Measurements from ENCODE around the gene PRR20C.
"Not testable (repeated sequence)": the region's sequence is repeated elsewhere in the genome, so short reads cannot be mapped to it uniquely, and the experiment has no call there.

PRR20C gene

DNA sequence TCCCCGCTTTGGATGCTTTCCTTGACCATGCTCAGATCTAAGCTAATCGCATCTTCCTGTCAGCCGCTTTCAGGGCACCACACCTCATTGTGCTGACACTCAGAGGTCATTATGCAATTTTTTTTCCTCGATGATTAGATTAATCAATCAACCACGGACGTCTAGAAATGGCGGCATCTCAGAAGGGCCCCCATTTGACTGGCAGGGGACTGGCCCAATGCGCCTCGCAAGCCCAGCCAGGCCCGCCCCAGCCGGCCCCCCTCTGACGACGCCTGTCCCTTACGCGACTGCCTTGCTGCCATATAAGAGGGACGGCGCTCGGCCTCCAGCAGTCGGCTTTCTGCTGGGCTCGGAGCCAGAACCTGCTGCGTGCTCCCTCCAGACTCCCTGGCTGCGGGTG is at the start of gene PRR20C:
Gene PRR20C, plus strand, starts transcription at position 301 of the 400 bp plus-strand sequence. CDS start 387 bp downstream, outside the sequence.
- not testable (repeated sequence) for DNase-seq (ENCODE audit: low read depth)

DNA sequence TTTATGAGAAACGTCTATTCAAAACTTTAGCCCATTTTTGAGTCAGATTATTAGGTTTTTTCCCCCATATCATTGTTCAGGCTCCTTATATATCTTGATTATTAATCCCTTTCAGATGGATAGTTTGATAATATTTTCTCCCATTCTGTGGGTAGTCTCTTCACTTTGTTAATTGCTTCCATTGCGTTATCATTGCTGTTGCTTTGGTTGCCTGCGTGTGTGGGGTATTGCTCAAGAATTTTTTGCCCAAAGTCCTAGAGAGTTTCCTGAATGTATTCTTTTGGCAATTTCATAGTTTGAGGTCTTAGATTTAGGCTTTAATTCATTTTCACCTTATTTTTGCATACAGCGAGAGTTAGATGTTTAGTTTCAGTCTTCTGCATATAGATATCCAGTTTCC is 38.9 kb upstream of the PRR20C start:
- no peak for DNase-seq (ENCODE audit: low read depth)

DNA sequence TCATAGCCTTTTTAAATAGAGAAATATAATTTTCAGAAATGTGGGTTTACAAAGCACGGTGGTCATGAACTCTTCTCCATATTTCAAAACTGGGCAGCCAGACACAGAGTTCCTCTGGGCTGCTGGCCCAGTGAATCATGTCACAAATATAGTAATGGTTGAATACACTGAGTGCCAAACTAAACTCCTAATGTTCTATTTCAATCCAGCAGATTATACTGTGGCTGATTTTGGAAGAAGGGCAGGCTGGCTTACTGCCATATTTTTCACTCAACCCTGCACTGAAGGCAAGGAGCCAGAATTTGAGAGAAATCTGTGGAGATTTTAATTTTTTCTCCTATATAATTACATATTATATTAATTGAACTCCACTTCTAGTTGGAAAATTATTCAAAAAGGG is 30.2 kb upstream of the PRR20C start:
- DNase-seq (ENCODE audit: low read depth): peak; percentile 12

DNA sequence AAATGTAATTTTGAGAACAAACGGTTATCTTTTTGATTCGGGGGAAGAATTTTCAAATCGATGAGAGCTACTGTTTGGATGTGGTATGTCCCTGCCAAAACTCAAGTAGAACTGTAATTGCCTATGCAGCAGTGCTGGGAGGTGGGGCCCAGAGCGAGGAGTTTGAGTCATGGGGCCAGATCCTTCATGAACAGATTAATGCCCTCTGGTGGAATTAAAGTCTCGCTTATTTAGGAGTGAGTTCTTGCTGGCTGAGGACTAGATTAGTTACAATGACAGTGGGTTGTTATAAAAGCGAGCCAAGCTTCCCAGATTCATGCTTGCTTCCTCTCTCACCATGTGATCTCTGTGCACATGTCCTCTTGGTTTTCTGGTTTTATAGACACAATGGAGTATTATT is 25.0 kb upstream of the PRR20C start:
- DNase-seq (ENCODE audit: low read depth): no peak

DNA sequence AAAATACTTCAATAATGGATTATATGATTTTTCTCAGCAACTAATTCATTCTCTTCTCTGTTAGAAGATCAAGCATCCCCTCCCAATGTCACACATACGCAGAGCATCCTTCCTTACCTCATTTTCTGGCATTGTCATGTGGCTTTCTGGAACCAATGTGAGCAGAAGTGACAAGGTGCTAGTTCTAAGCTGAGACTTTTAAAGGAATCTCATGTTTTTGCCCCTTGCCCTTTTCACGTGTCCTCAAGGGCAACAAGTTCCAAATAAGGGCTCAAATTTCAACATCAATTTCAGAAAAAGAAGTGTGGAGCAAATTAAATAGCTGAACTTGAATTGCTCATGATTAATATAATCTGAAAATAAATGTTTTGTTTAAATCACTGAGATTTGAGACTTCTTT is 17.8 kb upstream of the PRR20C start:
- no peak for DNase-seq (ENCODE audit: low read depth)

DNA sequence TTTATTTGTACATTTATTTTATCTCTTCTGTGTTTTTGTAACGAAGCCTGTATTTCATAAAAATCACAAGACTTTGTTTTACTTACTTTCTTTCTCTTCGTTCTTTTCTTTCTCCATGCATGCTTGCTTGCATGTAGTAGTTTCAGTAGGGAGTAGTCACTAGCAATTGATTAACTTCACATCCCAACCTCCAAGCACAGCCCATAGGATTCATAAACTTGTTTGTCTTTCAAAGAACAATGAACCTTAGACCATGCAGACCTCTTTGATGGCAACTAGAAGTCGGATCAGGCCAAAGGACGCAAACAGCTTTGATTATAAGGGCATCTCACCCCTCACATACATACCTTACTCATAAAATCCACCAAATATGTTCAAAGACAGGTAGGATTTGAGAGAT is 16.3 kb upstream of the PRR20C start:
- DNase-seq (ENCODE audit: low read depth): no peak

DNA sequence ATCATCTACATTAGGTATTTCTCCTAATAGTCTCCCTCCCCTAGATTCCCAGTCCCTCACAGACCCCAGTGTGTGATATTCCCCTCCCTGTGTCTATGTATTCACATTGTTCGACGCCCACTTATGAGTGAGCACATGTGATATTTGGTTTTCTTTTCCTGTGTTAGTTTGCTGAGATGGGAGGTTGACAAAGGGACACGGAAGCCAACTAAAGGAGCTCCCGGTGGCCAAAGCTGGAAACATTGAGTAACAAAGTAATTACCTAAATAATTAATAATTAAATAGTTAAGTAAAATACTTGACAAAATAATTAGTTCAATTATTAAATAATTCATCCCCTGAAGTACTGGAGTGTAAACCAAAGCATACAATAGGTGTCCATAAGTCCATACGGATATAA is 14.9 kb upstream of the PRR20C start:
- no peak for DNase-seq (ENCODE audit: low read depth)

DNA sequence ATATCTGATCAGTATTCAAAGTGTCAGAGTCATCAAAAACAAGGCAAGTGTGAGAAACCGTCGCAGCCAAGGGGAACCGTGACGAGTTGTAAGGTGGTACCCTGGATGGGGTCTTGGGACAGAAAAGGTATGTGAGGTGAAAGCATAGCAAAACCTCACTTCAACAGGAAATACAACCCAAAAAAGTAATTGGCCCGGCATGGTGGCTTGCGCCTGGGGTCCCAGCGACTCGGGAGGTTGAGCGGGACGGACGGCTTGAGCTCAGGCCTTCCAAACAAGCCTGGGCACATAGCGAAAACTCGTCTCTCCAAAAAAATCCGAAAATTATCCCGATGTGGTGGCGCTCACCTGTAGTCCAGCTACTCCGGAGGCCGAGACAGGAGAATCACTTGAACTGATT is 14.1 kb upstream of the PRR20C start:
- DNase-seq (ENCODE audit: low read depth): not testable (repeated sequence)

DNA sequence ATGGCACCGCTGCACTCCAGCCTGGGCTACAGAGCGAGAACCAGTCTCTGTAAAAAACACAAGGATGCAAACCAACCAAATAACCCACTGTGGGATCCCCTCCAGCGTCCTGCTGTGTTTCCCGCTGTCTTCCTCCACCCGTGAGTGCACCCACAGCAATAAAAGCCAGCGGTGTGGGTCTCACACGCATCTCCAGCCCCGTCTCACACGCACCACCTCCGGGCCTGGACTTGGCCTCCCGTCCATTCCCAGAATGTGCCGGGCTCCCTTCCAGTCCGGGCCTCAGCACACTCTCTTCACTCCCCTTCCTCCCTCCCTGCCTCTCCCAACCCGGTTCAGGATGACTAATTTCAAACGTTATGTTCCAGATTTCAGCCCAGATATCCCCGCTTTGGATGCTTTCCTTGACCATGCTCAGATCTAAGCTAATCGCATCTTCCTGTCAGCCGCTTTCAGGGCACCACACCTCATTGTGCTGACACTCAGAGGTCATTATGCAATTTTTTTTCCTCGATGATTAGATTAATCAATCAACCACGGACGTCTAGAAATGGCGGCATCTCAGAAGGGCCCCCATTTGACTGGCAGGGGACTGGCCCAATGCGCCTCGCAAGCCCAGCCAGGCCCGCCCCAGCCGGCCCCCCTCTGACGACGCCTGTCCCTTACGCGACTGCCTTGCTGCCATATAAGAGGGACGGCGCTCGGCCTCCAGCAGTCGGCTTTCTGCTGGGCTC is 13.5 kb upstream of the PRR20C start, which contains the start of gene PRR20A:
Gene PRR20A, plus strand, starts transcription at position 684 of the 734 bp plus-strand sequence. CDS start 387 bp downstream, outside the sequence.
- not testable (repeated sequence) for DNase-seq (ENCODE audit: low read depth)

DNA sequence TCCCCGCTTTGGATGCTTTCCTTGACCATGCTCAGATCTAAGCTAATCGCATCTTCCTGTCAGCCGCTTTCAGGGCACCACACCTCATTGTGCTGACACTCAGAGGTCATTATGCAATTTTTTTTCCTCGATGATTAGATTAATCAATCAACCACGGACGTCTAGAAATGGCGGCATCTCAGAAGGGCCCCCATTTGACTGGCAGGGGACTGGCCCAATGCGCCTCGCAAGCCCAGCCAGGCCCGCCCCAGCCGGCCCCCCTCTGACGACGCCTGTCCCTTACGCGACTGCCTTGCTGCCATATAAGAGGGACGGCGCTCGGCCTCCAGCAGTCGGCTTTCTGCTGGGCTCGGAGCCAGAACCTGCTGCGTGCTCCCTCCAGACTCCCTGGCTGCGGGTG is 6.7 kb upstream of the PRR20C start, which contains the start of gene PRR20B:
Gene PRR20B, plus strand, starts transcription at position 301 of the 400 bp plus-strand sequence. CDS start 387 bp downstream, outside the sequence.
- not testable (repeated sequence) for DNase-seq (ENCODE audit: low read depth)

DNA sequence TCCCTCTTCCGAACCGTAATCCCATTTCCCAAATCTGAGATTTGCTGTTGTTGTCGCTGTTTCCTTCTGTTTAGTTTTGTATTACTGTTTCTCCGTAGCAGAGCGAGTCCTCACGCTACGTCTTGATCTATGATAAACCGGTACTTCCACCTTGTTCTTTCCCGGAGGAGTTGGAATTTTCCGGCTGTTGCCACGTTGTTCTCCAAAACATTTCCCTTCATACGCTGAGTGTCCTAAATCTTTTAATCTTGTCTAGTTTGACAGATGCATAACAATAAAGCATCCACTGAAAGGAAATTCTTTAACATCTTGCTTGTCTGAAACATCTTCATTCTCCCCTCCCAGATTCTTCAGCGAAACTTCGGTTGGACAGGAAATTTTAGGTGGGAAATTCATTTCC is 5.8 kb upstream of the PRR20C start:
- DNase-seq (ENCODE audit: low read depth): not testable (repeated sequence)

DNA sequence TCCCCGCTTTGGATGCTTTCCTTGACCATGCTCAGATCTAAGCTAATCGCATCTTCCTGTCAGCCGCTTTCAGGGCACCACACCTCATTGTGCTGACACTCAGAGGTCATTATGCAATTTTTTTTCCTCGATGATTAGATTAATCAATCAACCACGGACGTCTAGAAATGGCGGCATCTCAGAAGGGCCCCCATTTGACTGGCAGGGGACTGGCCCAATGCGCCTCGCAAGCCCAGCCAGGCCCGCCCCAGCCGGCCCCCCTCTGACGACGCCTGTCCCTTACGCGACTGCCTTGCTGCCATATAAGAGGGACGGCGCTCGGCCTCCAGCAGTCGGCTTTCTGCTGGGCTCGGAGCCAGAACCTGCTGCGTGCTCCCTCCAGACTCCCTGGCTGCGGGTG is 6.5 kb downstream of the PRR20C start, which contains the start of gene PRR20D:
Gene PRR20D, plus strand, starts transcription at position 301 of the 400 bp plus-strand sequence. CDS start 387 bp downstream, outside the sequence.
- DNase-seq (ENCODE audit: low read depth): not testable (repeated sequence)

DNA sequence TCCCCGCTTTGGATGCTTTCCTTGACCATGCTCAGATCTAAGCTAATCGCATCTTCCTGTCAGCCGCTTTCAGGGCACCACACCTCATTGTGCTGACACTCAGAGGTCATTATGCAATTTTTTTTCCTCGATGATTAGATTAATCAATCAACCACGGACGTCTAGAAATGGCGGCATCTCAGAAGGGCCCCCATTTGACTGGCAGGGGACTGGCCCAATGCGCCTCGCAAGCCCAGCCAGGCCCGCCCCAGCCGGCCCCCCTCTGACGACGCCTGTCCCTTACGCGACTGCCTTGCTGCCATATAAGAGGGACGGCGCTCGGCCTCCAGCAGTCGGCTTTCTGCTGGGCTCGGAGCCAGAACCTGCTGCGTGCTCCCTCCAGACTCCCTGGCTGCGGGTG is 13.0 kb downstream of the PRR20C start, which contains the start of gene PRR20E:
Gene PRR20E, plus strand, starts transcription at position 301 of the 400 bp plus-strand sequence. CDS start 387 bp downstream, outside the sequence.
- not testable (repeated sequence) for DNase-seq (ENCODE audit: low read depth)

DNA sequence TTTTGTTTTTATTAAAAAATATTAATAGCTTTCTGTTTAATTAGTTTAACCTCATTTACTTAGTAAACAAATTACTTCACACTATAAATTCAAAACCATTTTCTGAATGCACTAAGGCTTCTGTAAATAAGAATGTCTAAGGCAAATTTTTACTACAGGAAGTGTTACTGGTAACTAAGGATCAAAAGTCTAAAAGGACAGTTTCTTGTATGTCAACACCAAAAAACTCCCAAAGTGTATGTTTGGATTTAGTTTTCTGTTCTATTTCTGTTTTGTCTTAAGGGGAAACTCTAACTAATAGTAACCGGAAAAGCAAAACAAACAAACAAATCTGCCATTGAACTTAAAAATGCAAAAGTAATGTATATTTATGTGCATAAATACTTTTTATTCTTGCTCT is 37.8 kb downstream of the PRR20C start:
- DNase-seq (ENCODE audit: low read depth): no peak
